Measurements from ENCODE around the gene B3GAT3. TPM values are rescaled to one million over a fixed set of nuclear protein-coding genes. Genes with fewer than 3 reads are reported as not detected.
"Not testable (repeated sequence)": the region's sequence is repeated elsewhere in the genome, so short reads cannot be mapped to it uniquely, and the experiment has no call there.

Gene B3GAT3
- polyA plus RNA-seq, 10 donors: 13.3 to 22.3 (median 18.7) TPM

DNA sequence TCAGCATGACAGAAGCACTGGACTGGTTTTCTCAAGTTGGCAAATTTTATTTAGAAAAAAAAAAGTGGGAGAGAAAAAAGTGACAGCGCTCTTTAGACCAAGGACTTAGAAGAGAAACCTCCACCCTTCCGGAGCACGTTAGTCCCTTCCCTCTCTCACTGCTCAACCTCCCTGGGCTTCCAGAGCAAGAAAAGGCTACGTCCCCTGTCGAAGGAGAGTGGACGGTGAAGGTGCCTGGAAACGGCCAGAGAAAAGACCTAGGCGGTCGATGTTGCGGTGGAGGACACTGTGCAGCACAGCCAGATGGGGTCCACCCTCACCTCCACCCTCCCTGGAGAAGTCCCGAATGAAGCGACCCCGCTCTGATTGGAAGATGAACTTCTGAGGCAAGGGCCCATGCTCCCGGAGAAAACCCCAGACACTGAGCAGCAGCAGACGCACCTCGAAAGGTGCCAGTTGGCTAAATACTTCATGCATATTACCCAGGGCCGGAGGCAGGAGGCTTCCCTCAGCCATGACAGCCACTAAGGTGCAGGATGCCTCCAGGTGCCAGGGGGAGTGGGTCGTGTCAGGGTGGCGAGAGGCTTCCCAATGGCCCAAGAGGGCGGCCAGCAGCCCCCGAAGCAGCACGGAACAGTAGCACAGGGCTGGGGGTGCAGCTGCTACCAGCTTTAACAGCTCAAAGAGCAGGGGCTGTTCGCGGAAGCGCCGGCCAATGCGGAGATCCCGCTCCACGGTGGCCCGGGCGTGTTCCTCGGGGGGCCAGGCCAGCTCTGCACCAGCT, 25.2 kb upstream of the B3GAT3 start:
- no peak for DNase-seq

- peak; percentile 98 to 99 (median 99) for DNase-seq
These were observed 24.4 kb upstream of the B3GAT3 start, which contains the start of gene GANAB for GRCh38 chr11:62645946-62646824. TSS of gene GANAB (minus strand) at chr11:62646613. CDS start at chr11:62646599, 14 bp downstream.

DNA sequence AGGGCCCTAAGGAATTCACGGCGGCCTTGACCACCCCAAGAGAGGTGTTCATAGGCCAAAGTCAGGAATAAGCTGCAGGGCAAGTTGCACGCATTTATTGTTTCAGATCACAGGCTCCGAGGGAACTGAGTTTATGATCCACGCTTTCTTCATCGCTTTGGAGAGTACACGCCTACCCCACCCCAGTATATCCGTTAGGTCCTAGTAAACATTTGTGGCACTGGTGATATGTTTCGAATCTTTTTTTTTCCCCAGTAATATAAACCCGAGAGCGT, 23.8 kb upstream of the B3GAT3 start:
- DNase-seq: no peak

- no peak for DNase-seq
These were observed 22.4 kb upstream of the B3GAT3 start for GRCh38 chr11:62644220-62644619.

GRCh38 chr11:62632492-62632891, 10.7 kb upstream of the B3GAT3 start:
- no peak for DNase-seq

GRCh38 chr11:62627713-62628112, 5.9 kb upstream of the B3GAT3 start:
- DNase-seq: no peak

DNA sequence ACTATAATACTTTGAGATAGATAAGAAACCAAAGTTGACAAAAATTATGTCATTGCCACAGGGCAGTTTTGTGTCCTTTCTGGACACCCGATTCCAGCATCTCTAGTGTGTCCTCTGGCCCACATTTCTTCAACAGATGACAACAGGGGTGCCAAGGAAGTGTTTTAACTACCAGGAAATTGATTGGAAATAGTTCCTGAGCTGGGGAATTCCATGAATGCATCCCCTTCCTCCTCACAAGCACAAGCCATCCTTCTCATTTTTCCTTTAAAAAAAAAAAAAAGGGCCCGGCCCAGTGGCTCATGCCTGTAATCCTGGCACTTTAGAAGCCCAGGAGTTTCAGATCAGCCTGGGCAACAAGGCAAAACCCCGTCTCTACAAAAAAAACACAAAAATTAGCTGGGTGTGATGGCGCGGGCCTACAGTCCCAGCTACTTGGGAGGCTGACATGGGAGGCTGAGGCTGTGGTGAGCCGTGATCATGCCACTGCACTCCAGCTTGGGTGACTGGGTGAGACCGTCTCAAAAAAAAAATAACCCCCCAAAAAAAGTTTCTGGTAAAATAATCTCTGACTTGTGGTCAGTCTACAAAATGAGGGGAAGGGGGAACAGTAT, 797 bp upstream of the B3GAT3 start:
- DNase-seq: no peak

DNA sequence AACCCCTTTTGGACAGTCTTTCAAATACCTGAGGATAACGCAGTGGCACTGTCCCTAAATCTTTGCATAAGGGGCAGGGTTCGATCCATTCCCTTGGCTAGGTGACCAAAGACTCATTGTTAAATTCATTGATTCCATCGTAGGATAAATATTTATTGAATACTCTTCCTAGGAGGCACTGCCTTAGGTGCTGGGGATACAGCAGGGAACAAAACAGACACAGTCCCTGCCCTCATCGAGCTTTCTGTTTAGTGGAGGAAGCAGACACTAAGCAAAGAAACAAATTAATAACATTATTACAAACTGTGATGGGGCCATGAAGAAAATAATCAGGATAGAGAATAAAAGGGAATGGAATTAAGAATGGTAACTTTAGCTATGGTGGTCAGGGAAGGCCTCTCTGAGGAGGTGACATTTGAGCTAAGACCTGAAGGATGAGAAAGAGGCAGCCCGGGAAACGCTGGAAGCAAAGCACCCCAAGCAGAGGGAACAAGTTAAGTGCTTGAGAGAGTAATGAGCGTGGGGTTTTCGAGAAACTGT, 689 bp downstream of the B3GAT3 start:
- no peak for DNase-seq

DNA sequence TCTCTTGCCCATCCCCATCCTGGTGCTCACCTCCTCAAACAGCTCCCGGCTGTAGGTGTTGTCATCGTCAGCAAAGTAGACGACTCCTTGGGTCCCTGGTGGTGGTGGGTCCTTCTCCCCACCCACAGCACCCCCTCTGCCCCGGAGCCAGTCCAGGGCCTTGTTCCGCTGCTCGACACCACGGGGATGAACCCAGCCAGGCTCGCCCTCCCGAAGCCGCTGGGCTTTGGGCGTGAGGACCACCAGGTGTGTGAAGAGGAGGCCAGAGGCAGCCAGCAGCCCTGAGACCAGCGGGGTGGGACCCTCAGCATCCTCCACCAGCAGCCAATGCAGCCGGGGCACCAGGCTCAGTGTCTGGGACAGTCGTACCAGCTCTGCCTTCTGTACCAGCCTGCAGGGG, 4.8 kb downstream of the B3GAT3 start:
- not testable (repeated sequence) for DNase-seq

DNA sequence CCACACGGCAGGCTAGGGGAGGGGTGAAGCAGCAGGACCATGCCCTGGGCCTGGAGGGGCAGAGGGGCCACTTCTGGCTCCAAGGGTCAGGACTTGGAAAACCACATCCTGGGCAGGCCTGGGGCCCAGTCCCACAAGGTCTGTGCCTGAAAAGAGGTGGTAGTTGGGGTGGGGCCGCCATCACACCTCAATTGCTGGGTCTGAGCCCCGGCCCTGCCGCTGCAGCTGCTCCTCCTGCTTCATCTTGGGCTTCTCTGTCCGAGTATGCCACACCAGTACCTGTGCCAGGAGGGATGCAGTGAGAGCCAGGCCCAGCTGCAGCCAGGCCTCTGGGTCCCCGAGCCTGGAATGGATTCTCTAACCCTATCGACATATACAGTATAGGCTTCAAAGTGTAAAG, 6.3 kb downstream of the B3GAT3 start:
- DNase-seq: no peak

DNA sequence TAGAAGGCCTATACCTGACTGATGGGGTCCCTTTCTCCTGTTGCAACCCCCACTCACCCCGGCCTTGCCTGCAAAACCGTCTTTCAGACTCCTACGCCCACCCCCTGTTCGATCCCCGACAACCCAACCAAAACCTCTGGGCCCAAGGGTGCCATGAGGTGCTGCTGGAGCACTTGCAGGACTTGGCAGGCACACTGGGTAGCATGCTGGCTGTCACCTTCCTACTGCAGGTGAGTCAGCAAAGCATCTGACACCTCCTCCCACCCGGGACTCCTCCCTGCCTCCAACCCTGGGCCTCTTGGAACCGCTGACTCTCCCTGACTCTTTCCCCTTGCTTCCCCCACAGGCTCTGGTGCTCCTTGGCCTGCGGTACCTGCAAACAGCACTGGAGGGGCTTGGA, 7.5 kb downstream of the B3GAT3 start:
- DNase-seq: no peak

- peak in 1 of 3 donors; percentile 53 for DNase-seq
These were observed 8.5 kb downstream of the B3GAT3 start for GRCh38 chr11:62613291-62613778.

- peak; percentile 77 to 94 (median 90) for DNase-seq
These were observed 9.2 kb downstream of the B3GAT3 start, which contains the start of the genes EML3 and ROM1 for GRCh38 chr11:62612366-62613290. TSS of gene EML3 (minus strand) at chr11:62612775. CDS start at chr11:62612457, 318 bp downstream. TSS of gene ROM1 (plus strand) at chr11:62613257. CDS start at chr11:62613282, 25 bp downstream.

GRCh38 chr11:62611705-62612365, 10.0 kb downstream of the B3GAT3 start:
- DNase-seq: peak in 1 of 3 donors; percentile 80

DNA sequence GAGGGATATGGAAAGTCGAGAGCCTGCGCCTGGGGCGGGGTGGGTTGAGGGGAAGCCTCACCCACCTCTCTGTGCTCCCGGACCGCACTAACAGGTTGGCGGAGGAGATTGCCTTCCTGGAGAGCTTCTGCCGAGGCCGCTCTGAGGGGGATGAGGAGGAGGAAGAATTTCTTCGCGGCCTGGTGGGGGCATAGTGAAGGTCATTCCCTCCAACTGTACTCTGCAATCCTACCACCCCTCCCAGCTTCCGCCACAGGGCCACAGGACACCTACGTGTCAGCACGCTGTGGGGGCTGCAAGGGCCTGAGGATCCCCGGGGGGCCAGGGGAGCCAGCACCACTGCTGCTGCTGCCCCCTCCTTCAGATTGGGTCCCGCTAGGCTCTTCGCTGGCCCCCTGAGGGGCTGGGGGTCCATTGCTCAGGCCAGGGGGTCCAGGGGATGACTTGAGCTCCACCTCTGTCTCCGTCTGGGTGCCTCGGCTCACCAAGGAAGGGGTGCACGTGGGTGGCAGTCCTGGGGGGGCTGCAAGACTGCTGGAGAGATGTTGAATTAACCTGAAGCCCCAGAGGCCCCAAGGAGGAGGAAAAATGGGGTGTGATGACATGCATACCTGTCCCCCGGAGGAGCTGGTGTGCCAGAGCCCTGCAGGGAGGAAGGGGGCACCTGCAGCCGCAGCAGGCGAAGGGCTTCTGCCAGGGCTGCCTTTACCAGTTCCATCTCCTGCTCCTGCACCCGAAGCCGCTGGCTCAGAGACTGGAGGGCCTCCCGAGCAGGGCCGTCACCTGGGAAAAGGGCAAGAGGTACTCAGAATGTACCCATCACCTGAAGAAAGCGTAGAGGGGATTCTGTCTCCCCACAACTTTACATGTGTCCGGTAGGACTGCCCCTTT, 10.7 kb downstream of the B3GAT3 start:
- no peak for DNase-seq

GRCh38 chr11:62610403-62610802, 11.4 kb downstream of the B3GAT3 start:
- DNase-seq: no peak

- DNase-seq: no peak
These were observed 13.0 kb downstream of the B3GAT3 start for GRCh38 chr11:62608776-62609175.

GRCh38 chr11:62607714-62608113, 14.1 kb downstream of the B3GAT3 start:
- DNase-seq: no peak

DNA sequence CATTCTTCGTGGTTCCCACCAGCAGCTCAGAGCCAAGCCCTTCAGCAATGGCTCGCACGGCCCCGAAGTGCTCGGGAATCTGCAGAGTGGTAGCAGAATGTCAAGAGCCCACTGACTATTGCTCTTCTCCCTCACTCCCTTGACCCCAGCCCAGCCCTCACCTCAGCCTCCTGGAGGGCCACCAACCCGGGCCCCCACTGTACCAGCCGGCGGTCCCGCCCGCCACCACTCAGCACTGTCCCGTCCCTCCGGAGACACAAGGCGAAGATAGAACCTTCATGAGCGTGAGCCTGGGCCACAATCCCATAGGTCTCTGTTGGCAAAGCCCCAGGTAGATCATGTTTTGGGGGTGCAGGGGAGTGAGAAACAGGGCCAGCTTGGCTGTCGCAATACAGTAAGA, 15.9 kb downstream of the B3GAT3 start:
- DNase-seq: no peak
